HG03439 (cell line): ENCODE data around the gene GINS2.

Experiments used
- ATAC-seq: cut with Tn5 transposase; IDR thresholded peaks from one replicate; pipeline ENCODE4 v1.9.1; 2021; ENCODE audit warnings: mild to moderate bottlenecking, moderate library complexity; ENCODE audit not compliant: unreplicated experiment

GINS2 gene

DNA sequence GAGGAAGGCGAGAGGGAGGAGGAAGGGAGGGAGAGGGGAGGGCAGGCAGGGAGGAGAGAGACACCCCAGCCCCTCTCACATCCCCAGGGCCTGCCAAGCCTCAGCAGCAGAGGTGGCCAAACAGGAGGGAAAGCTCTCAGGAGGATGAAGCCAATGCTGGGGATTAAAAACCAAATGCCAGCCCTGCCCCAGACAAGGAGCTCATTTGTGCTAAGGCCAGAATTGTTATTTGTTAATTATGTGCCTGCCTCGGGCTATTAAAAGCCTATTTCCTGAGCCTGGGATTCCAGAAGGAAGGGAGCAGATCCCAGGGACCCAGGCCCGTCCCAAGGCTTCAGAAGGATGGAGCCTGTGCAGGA lies 27.9 kb upstream of the GINS2 start:
- ATAC-seq: no peak

DNA sequence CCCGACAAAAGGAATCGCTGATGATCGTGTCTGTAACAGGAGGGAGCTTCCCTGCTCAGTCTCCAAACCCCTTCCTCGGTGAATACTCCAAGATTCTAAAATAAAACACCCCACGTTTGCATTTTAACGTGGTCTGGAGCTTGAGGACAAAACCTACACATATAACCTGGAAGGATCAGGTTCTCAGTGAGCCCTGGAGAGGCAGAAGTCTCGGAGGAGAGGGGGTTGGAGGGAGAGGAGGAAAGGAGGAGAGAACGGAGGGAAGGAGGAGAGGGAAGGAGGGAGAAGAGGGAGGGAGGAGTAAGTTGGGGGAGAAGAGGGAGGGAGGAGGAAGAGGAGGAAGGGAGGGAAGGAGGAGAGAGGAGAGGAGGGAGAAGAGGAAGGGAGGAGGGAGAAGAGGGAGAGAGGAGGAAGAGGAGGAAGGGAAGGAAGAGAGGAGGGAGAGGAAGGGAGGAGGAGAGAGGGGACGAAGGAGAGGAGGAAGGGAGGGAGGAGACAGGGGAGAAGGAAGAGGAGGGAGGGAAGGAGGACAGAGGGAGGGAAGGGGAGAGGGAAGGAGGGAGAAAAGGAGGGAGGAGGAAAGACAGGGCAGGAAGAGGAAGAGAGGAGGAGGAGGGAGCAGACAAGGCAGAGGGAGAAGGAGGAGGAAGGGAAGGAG lies 27.4 kb upstream of the GINS2 start:
- ATAC-seq: no peak

DNA sequence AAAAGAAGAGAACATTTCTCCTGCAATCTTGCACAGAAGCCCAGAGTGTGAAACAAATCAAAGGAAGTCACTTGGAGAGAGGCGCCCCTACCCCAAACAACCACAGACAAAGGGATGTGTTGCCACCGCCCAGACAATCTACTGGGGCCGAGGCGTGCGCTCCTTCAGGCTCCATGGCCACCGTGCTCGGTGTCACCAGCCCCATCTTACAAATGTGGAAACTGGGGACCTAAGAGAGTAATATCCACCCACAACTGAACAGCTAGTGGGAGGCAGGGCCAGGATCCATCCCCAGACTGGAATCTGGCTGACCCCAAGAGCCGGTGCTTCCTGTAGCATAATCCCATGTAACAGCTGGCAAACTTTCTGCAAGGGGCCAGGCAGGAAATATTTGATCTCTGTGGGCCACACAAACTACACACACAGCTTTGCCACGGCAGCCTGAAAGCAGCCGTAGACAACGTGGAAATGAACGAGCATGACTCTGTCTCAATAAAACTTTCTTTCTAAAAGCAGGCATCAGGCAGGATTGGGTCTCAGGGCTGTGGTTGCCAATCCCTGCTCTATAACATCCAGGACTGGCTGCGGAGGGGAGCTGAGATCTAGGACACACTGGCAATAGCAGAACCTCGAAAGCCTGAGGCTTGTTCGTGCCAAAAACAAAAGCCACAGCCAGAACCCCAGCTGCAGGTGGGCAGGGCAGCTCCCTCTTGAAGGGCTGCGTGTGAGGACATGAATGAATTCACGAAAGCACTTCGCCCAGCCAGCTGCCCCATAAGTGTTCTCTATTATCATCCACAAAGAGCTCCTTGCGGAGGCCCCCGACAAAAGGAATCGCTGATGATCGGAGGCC lies 26.6 kb upstream of the GINS2 start:
- no peak for ATAC-seq

DNA sequence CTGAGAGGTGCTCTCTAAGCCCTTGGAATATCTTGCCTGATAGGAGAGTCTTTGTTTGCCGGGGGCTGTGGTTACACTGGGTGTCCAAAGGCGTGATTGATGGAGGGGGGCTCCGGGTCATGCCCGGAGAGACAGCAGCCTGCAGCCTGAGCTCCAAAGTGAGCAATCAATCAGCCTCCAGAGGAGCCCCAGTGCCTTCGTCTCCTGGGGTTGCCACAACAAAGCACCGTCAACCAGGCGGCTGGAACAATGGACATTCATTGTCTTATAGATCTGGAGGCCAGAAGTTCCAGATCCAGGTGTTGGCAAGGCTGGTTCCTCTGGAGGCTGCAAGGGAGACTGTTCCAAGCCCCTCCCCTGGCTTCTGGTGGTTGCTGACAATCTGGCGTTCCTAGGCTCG lies 24.0 kb upstream of the GINS2 start:
- ATAC-seq: no peak

DNA sequence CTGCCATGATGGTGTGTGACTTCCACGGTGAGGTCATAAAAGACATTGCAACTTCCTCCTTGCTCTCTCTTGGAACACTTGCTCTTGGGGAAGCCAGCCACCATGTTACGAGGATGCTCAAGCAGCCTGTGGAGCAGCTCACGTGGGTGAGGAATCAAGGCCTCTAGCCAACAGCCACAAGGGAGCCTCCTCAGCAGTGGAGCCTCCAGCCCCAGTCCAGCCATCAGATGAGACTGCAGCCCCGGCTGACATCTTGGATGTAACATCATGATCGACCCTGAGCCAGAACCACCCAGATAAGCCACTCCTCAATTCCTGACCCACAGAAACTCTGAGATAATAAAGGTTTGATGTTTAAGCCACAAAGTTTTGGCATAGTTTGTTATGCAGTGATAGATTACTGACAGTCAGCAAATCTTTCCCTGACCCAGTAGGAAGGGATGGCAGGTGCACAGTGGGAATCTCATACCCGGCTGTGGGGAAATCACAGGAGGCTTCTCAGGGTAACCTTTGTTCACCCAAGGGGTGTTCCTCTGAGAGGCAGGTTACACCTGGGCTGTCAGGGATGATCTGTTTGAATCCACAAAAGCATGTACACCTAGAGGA lies 23.3 kb upstream of the GINS2 start:
- ATAC-seq: no peak

DNA sequence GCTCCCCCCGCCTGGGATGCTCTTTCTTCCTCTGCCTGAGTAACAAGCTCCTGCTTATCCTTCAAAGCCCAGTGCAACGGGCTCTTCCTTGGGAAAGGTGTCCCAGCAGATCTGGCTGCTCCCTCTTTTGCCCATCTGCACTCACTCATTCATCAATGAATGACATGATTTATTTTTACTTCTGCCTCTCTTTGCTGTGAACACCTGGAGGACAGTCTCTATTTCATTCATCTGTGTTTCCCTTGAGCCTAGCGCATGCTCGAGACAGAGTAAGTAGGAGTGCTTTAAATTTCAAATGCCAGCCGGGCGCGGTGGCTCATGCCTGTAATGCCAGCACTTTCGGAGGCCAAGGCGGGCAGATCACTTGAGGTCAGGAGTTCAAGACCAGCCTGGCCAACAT lies 22.0 kb upstream of the GINS2 start:
- ATAC-seq: no peak

DNA sequence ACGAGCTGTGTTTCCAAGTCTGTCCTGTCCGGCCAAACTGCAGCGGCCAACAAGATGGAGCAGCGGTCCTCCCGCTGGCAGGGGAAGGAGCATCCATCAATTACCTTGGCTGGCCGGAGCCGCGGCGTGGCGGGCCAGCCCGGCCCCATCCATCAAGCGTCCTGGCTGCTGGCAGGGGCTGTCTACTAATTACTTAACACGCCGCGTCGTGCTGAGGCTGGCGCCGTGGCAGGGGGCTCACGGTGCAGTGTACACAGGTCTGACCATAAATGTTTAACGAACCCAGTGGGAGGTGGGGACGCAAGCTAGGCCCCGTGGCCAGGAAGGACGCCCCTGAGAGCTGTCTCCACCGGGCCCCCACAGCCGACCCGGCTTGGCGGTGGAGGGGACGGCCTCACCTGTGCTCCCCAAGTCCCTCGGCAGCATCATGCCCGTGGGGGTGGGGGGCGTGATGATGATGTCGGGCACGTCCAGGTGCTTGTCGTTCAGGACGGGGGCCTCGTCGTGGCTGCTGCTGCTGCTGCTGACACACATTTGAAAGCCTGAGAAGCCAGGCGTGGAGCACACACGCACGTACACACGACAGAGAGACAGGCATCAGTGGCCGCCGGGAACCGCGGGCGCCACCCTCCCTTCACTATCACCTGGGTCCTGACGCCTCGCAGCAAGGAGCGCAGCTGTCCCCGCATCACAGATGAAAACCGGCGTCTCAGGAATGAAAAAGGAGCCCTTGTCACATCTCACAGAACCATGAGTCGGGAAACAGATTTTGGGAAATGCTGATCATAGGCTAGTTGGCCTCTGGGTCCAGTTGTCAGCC lies 21.2 kb upstream of the GINS2 start:
- ATAC-seq: no peak

DNA sequence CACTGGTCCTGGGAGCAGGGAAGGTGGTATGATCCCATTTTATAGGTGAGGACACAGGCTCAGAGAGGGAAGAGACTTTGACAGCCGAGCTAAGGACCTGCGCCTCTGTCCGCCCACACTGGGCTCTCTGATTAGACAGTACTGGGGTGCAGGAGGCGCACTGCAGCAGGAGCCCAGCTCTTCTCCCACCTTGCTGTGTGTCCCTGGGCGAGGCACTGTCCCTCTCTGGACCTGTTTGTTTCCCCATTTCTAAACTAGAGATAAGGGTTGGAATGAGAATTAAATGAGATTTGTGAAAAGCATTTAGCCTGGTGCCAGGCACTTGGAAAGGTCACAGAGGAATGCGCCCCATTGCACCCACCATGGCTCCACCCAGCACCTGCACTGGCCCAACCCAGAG lies 19.6 kb upstream of the GINS2 start:
- no peak for ATAC-seq

DNA sequence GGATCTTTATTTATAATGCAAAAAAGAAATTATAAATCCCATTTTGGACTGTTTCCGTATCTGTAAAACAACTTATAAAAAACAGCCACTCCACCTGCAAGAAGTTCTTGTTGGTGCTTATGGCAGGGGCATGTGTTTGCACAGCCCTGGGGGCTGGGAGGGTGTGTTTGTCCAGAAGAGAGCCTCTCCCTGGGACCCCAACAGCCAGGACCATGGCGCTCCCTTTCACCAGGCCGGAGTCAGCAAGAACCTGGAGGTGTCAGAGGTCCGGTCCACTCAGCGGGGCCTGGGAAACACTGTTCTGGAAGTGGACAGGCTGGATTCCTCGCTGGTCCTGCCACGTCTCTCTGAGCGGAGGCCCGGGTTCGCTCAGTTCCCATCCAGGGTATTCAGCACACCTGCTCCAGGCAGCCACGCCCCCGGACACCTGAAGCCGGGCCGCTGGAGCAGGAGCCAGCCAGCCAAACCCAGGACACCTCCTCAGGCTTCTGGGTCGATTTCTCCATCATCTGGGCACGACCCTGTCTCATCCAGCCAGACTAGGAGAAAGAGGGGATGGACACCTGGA lies 18.9 kb upstream of the GINS2 start:
- ATAC-seq: no peak

DNA sequence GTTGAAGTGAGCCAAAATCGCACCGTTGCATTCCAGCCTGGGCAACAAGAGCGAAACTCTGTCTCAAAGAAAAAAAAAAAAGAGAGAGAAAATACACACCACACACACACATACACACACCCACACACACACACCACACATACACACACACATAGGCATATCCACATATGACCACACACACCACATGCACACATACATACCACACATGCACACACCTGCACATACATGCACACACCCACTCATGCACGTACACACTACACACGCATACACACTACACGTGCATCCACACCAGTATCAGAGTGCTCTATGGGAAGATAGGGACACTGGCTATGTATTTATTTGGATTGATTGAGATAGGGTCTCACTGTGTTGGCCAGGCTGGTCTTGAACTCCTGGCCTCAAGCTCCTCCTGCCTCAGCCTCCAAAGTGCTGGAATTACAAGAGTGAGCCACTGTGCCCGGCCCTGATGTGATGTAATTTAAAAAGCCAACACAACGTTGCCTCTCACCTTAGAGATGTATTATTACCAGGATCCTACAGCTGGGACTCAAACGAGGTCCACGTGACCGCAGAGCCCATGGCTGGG lies 17.8 kb upstream of the GINS2 start:
- ATAC-seq: no peak

DNA sequence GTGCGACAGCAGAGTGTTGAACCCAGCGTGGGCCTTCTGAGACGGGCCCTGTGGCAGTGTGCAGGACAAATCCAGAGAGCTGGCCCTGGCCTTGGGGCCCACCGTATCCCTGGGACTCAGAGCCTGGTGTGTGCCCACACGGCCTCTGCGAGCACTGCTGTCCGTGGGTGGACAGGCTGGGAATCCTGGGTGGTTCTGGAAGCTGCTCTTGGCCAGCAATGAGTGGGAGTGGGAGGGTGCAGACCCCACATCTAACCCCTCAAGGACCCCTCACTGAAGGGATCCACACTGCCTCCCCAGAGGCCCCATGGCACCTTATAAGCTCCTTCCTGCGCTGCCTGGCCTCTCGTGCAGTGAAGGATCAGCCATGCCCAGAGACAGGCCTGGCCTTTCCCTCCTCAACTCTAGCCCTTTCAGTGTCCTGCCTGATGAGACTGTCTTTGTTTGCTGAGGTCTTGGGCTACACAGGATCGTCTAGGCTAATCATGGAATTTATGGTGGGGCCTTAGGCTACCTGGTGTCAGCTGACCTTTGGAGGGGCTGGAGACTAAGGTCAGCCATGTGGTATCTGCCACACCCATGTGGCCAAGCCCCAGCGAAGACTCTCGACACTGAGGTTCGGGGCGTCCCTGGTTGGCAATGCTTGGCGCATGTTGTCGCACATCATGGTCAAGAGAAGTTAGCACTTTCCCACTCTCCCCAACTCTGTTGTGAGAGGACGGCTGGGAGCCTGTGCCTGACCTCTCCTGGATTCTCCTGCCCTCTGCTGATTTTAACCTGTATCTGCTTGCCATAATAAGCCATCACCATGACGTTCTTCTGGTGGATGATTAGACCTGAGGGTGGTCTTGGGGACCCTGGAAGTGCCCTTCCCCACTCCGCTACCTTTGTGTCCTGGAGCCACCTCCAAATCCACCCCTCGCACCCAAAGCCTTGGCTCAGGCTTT lies 16.4 kb upstream of the GINS2 start:
- ATAC-seq: no peak

DNA sequence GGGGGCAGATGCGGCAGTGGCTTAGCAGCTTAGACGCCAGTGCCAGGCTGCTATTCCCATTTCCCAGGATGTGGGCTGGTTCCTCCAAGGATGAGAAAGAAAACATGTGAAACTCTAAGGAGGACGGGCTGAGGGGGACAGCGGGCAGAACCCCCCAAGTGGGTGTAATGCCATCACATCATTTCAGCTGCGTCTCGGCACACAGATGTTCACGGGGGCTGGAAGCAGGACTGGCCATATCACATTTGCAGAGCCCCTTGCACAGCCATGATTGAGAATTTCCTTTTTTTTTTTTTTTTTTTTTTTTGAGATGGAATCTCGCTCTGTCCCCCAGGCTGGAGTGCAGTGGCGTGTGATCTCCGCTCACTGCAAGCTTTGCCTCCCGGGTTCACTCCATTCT lies 15.3 kb upstream of the GINS2 start:
- no peak for ATAC-seq

DNA sequence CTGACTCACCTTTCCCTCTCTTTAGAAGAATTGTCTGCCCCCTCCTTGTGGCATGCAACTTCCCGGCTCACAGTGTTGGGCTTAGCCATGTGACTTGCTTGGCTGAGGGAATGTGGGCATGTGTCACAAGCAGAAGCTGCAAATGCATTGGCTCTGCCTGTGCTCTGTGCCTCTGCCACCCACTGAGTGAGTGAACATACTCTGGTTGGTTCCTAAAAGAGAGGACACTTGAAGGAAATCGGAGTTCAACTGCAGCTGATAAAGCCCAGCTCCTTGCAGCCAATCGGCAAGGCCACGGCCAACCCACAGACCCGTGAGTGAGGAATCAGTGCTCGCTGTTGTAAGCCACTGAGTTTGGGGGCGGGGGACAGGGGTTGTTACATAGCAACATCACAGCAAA lies 10.9 kb upstream of the GINS2 start:
- no peak for ATAC-seq

DNA sequence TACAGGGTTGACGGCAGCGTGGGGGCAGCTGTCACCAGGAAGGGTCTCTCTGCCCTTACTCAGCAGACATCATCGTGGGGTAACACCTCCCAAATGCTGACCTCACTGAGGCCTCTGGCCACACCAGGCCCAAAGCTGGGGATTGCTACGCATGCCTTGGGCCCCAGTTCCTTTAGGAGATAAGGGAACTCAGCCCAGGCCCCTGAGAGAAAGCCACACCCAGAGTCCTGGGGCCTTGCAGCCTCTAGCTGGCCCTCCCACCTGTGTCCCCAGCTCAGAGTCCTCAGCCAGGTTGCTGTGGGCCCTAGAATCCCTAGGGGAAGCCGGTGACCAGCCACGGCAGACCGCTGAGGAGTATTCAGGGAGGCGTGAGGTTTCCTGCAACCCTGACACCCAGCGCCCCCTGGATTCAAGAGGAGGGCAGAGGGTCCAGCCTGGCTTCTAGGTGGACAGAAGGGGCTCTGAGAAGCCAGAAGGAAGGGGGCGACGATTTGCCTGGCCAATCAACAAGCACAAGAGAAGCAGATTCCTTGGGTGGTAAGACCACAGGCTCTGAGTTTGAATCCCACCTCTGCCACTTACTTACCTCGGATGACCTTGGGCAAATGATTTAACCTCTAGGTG lies 10.3 kb upstream of the GINS2 start:
- ATAC-seq: no peak

DNA sequence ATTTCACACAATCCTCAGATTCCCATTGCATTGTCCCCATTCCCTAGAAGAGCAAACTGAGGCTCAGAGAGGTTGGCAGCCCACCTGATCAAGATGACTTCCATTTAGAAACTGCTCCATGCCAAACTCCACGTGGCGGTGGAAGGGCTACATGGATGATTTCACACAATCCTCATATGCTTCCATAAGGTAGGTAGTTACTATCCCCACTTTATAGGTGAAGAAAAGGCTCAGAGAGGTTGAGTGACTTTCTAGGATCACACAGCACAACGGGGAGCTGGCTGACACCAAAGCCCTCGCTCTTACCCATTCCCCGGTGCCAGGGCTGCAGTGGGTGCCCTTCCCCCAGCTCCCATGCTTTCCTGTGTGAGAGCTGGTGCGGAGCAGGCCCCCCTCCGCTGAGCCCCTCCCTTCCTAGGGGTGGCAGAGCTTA lies 9.7 kb upstream of the GINS2 start:
- no peak for ATAC-seq

DNA sequence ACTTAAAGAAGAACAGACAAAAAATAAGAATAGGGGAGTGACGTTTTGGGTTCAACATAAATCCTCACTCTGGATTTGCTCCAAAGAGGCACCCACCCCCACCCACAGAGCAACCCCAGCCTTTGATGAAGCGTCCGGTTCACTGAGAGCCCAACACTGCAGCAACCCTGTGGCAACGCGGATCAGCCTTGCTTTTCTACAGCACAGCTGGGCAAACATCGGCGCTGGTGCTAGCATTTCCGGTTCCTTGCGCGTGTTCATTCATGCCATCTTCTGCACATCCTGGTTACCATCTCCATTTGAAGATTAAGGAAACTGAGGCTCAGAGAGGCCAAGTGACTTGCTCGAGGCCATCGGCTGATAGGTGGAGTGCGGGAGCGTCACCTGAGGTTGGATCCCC lies 8.7 kb upstream of the GINS2 start:
- ATAC-seq: no peak

DNA sequence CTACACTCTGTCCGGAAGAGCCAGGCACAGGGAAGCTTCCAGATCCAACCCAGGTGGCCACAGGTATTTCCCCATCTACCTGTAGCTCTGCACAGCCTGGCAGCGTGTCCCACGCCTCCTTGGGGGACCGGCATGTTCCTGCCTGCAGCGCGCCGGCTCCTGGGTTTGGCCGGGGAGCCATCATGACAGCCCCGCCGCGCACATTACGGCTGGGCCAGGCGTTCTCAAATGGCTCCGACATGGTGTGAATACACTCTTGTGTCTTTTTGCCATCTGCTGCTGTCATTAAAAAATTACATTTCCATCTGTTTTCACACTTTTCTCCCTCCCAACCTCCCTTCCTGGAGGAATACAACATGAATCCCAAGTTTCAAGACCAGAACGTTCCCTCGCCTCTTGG lies 8.0 kb upstream of the GINS2 start:
- no peak for ATAC-seq

DNA sequence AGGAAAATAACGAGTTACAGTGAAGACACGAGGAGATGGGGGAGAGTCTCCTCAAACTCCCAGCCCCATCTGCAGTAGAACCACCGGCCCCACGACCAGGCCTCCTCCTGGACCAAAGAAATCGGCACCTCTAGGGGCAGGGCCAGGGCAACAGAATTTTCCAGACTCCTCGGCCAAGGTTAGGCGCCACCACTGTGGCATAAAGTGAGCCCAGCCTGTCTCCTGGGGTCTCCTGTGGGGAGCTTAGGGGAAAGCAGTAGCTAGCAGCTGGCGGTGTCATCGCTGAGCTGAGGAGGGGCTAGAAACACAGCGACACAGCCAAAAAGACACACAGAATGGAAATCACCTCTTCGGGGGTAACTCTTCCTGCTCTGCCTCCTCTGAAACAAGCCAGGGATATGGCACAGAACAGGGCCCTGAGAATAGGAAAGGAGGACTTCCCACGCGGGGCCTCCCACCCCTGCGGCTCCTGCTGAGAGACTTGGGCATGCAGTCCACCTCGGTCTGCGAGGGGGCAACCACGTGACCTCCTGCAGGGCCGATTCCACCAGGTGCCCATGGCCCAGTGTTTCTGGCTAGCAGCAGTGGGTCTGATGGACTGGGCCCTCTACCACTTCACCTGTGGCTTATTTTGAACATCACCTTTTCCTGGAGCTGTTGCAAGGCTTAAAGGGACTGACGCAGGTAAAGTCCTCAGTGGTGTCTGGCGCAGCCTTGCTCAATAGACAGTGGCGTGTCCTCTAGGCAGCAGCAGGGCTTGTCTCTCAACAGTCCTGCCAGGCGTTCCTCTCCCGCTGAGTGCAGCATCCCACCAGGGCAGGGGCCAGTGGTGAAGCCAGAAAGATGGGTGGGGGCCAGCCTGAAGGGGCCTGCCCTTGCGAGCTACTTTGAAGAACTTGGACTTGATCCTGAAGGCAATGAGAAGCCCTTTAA lies 6.7 kb upstream of the GINS2 start:
- no peak for ATAC-seq
